GM19351 (cell line): ENCODE results near the gene SUGCT.

Experiments
- ATAC-seq: cut with Tn5 transposase; IDR thresholded peaks from one replicate; pipeline ENCODE4 v1.9.1; 2021; ENCODE audit warnings: mild to moderate bottlenecking, moderate library complexity; ENCODE audit not compliant: unreplicated experiment

Gene SUGCT

GRCh38 chr7:40507166-40507565 is 372.4 kb downstream of the SUGCT start:
- ATAC-seq, result no peak

- ATAC-seq, result no peak
Observed at GRCh38 chr7:40509287-40509996, 374.6 kb downstream of the SUGCT start.

GRCh38 chr7:40516376-40516775 is 381.6 kb downstream of the SUGCT start:
- ATAC-seq, result no peak

GRCh38 chr7:40519009-40519408 is 384.2 kb downstream of the SUGCT start:
- ATAC-seq, result no peak

- ATAC-seq, result no peak
Observed at GRCh38 chr7:40520986-40521738, 386.4 kb downstream of the SUGCT start.

- no peak for ATAC-seq
Observed at GRCh38 chr7:40525764-40526163, 391.0 kb downstream of the SUGCT start.

- no peak for ATAC-seq
Observed at GRCh38 chr7:40526951-40527715, 392.3 kb downstream of the SUGCT start.

GRCh38 chr7:40527723-40528122 is 392.9 kb downstream of the SUGCT start:
- ATAC-seq, result no peak

- no peak for ATAC-seq
Observed at GRCh38 chr7:40530292-40530691, 395.5 kb downstream of the SUGCT start.

- ATAC-seq, result no peak
Observed at GRCh38 chr7:40531956-40532355, 397.2 kb downstream of the SUGCT start.

GRCh38 chr7:40535678-40536077 is 400.9 kb downstream of the SUGCT start:
- ATAC-seq, result no peak

- ATAC-seq, result no peak
Observed at GRCh38 chr7:40536421-40536820, 401.6 kb downstream of the SUGCT start.

GRCh38 chr7:40538281-40538680 is 403.5 kb downstream of the SUGCT start:
- ATAC-seq, result no peak

GRCh38 chr7:40541336-40541735 is 406.5 kb downstream of the SUGCT start:
- ATAC-seq, result no peak

GRCh38 chr7:40542982-40543741 is 408.4 kb downstream of the SUGCT start:
- ATAC-seq, result no peak

GRCh38 chr7:40544221-40544723 is 409.5 kb downstream of the SUGCT start:
- no peak for ATAC-seq

GRCh38 chr7:40544871-40545303 is 410.1 kb downstream of the SUGCT start:
- no peak for ATAC-seq

- ATAC-seq, result no peak
Observed at GRCh38 chr7:40545739-40546138, 410.9 kb downstream of the SUGCT start.

- no peak for ATAC-seq
Observed at GRCh38 chr7:40546616-40547501, 412.1 kb downstream of the SUGCT start.
